HepG2 (cell line): Measurements from ENCODE around the gene ORMDL3. TPM values are rescaled to one million over a fixed set of nuclear protein-coding genes. Genes with fewer than 3 reads are reported as not detected.

Experiments used
- EED ChIP-seq: sonication (generic); formaldehyde crosslinking; IDR thresholded peaks from 2 replicates; pipeline ENCODE4 v1.5.0; 2020; ENCODE audit warnings: mild to moderate bottlenecking, missing genetic modification reagents
- FIP1L1 ChIP-seq: fragments of 200-400 bp; formaldehyde crosslinking; IDR thresholded peaks from 2 replicates; pipeline ENCODE4 v1.6.1; 2018; ENCODE audit warnings: low read depth, mild to moderate bottlenecking, low read length, moderate library complexity, borderline replicate concordance; ENCODE audit not compliant: insufficient read depth
- FLYWCH1 ChIP-seq: sonication (generic); formaldehyde crosslinking; IDR thresholded peaks from 2 replicates; pipeline ENCODE4 v1.8.1; 2023; ENCODE audit warnings: mild to moderate bottlenecking, missing genetic modification reagents
- IKZF5 ChIP-seq: IDR thresholded peaks from 2 replicates; pipeline ENCODE4 v1.6.1; 2018; ENCODE audit warnings: missing genetic modification reagents, mild to moderate bottlenecking, missing compliant biosample characterization
- NAIF1 ChIP-seq: sonication (generic); formaldehyde crosslinking; IDR thresholded peaks from 2 replicates; pipeline ENCODE4 v1.5.0; 2020; ENCODE audit warnings: mild to moderate bottlenecking, missing genetic modification reagents, borderline replicate concordance
- NR2F2 ChIP-seq: IDR thresholded peaks from 2 replicates; pipeline ENCODE4 v1.6.1; 2012; ENCODE audit warnings: low read depth, inconsistent platforms, borderline replicate concordance
- NR3C1 ChIP-seq: sonication (generic); formaldehyde crosslinking; IDR thresholded peaks from 2 replicates; pipeline ENCODE4 v1.4.0; 2020; ENCODE audit warnings: missing genetic modification reagents
- PHF20 ChIP-seq: sonication (generic); formaldehyde crosslinking; IDR thresholded peaks from 2 replicates; pipeline ENCODE4 v1.5.0; 2020; ENCODE audit warnings: mild to moderate bottlenecking, missing genetic modification reagents
- SOX13 ChIP-seq, 3 experiments: fragments of 450-650 bp in 1 of 3; sonication (generic) in 1 of 3; formaldehyde crosslinking in 1 of 3; IDR thresholded peaks in 2 of 3; conservative IDR thresholded peaks in 1 of 3; 2 replicates each; pipeline versions ENCODE4 v1.5.0 to v1.6.1; 2016 to 2020; ENCODE audit warnings: antibody characterized with exemption in 1 of 3, mild to moderate bottlenecking in 1 of 3, missing compliant biosample characterization in 1 of 3, missing genetic modification reagents in 1 of 3, moderate library complexity in 1 of 3
- SP1 ChIP-seq, 2 experiments: fragments of 450-650 bp in 1 of 2; sonication (generic) in 1 of 2; formaldehyde crosslinking in 1 of 2; IDR thresholded peaks; 2 replicates each; pipeline versions ENCODE4 v1.4.0 to v1.6.1; 2016 to 2020; ENCODE audit warnings: missing genetic modification reagents in 1 of 2
- TBP ChIP-seq: sonication (generic); formaldehyde crosslinking; IDR thresholded peaks from 2 replicates; pipeline ENCODE4 v1.5.0; 2020; ENCODE audit warnings: missing genetic modification reagents
- THAP7 ChIP-seq: sonication (generic); formaldehyde crosslinking; IDR thresholded peaks from 2 replicates; pipeline ENCODE4 v1.8.1; 2023; ENCODE audit warnings: mild to moderate bottlenecking, missing genetic modification reagents
- YY1 ChIP-seq: IDR thresholded peaks from 2 replicates; pipeline ENCODE4 v1.6.1; 2011; ENCODE audit warnings: low read length, low read depth, moderate library complexity, mild to moderate bottlenecking; ENCODE audit not compliant: insufficient read depth, insufficient replicate concordance
- ZMAT3 ChIP-seq: sonication (generic); formaldehyde crosslinking; conservative IDR thresholded peaks from 2 replicates; pipeline ENCODE4 v1.7.0; 2021; ENCODE audit warnings: missing genetic modification reagents
- ZNF234 ChIP-seq: sonication (generic); formaldehyde crosslinking; conservative IDR thresholded peaks from 2 replicates; pipeline ENCODE4 v1.5.1; 2020; ENCODE audit warnings: mild to moderate bottlenecking, missing genetic modification reagents
- ZNF235 ChIP-seq: sonication (generic); formaldehyde crosslinking; IDR thresholded peaks from 2 replicates; pipeline ENCODE4 v1.8.1; 2023; ENCODE audit warnings: mild to moderate bottlenecking, missing genetic modification reagents, borderline replicate concordance
- ZNF496 ChIP-seq: sonication (generic); formaldehyde crosslinking; IDR thresholded peaks from 2 replicates; pipeline ENCODE4 v1.8.1; 2023; ENCODE audit warnings: mild to moderate bottlenecking, moderate library complexity, missing genetic modification reagents; ENCODE audit not compliant: insufficient replicate concordance
- ZNF547 ChIP-seq: sonication (generic); formaldehyde crosslinking; IDR thresholded peaks from 2 replicates; pipeline ENCODE4 v1.5.1; 2020; ENCODE audit warnings: mild to moderate bottlenecking, missing genetic modification reagents
- ZNF557 ChIP-seq: sonication (generic); formaldehyde crosslinking; IDR thresholded peaks from 2 replicates; pipeline ENCODE4 v1.4.0; 2020; ENCODE audit warnings: missing genetic modification reagents
- polyA plus RNA-seq, 8 experiments: library from polyadenylated mRNA; depleted of rRNA in 3 of 8; stranded (reverse) in 7 of 8; unstranded in 1 of 8; fragments of >200 nt; fragmentation: Illumina TruSeq in 4 of 8; extraction: Trizol in 4 of 8; gene quantifications; 2 replicates each; pipeline versions ENCODE4 v1.2.1 to v1.2.3, GENCODE V29; 2011 to 2016; ENCODE audit warnings: low read depth in 4 of 8, missing spikeins in 1 of 8, mixed read lengths in 1 of 8; ENCODE audit not compliant: insufficient read depth in 1 of 8
- total RNA-seq, 5 experiments: library from RNA; depleted of rRNA; stranded (reverse); fragments of >200 nt; fragmentation: Illumina TruSeq; extraction: Trizol; gene quantifications; 2 replicates each; pipeline ENCODE4 v1.2.3, GENCODE V29; 2016; ENCODE audit warnings: low read depth in 1 of 5
- TF ChIP-seq, protein P1 (sequence below): sonication (generic); formaldehyde crosslinking; conservative IDR thresholded peaks from 2 replicates; pipeline ENCODE4 v1.5.0; 2020; ENCODE audit warnings: missing genetic modification reagents
- TF ChIP-seq, protein P2 (sequence below): sonication (generic); formaldehyde crosslinking; IDR thresholded peaks from 2 replicates; pipeline ENCODE4 v1.4.0; 2020; ENCODE audit warnings: missing genetic modification reagents

The ORMDL3 gene
- total and polyA plus RNA-seq, 2 of the 13 experiments (the other 11 are each of a cell fraction or from before 2014, with no cell fraction given): 181 to 384 TPM

DNA sequence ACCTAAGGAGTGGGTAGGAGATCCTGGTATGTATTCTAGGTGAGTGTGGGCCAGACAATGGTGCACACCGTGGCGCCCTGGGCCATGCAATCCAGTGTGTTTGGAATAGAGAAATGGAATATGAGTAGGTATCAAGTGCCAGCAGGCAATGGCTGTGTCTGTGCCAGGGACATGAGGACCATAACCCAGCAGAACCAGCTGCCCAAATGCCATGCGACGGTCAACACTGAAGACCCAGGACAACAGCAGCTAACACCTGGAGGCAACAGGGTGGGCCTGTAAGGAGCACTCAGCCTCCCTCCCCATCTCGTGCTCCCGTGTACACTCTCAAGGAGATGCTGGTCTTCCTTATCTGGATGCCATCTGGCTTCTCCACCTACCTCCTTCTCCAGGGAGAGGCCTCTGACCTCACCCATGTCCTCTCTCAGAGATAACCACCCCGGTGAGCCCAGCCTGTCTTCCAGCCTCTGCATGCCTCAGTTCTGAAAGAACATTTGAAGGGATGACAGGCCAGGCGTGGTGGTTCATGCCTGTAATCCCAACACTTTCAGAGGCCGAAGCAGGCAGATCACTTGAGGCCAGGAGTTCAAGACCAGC, 8.2 kb downstream of the ORMDL3 start (continued):
- no peak for TF ChIP-seq THAP7 (CRISPR knock-in tag)
- TF ChIP-seq ZMAT3: no peak
- TF ChIP-seq NR3C1 (CRISPR knock-in tag): no peak
- TF ChIP-seq, protein P1, sequence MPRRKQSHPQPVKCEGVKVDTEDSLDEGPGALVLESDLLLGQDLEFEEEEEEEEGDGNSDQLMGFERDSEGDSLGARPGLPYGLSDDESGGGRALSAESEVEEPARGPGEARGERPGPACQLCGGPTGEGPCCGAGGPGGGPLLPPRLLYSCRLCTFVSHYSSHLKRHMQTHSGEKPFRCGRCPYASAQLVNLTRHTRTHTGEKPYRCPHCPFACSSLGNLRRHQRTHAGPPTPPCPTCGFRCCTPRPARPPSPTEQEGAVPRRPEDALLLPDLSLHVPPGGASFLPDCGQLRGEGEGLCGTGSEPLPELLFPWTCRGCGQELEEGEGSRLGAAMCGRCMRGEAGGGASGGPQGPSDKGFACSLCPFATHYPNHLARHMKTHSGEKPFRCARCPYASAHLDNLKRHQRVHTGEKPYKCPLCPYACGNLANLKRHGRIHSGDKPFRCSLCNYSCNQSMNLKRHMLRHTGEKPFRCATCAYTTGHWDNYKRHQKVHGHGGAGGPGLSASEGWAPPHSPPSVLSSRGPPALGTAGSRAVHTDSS (CRISPR knock-in tag): no peak
- no peak for TF ChIP-seq ZNF496
- TF ChIP-seq IKZF5 (CRISPR knock-in tag): 0 out of 2 replicates have a peak, but pooled peaks have one; percentile 6
- TF ChIP-seq TBP (CRISPR knock-in tag): no peak
- no peak for TF ChIP-seq ZNF557 (CRISPR knock-in tag)
- TF ChIP-seq ZNF235 (CRISPR knock-in tag): no peak
- TF ChIP-seq NAIF1 (CRISPR knock-in tag): no peak
- TF ChIP-seq, protein P2, sequence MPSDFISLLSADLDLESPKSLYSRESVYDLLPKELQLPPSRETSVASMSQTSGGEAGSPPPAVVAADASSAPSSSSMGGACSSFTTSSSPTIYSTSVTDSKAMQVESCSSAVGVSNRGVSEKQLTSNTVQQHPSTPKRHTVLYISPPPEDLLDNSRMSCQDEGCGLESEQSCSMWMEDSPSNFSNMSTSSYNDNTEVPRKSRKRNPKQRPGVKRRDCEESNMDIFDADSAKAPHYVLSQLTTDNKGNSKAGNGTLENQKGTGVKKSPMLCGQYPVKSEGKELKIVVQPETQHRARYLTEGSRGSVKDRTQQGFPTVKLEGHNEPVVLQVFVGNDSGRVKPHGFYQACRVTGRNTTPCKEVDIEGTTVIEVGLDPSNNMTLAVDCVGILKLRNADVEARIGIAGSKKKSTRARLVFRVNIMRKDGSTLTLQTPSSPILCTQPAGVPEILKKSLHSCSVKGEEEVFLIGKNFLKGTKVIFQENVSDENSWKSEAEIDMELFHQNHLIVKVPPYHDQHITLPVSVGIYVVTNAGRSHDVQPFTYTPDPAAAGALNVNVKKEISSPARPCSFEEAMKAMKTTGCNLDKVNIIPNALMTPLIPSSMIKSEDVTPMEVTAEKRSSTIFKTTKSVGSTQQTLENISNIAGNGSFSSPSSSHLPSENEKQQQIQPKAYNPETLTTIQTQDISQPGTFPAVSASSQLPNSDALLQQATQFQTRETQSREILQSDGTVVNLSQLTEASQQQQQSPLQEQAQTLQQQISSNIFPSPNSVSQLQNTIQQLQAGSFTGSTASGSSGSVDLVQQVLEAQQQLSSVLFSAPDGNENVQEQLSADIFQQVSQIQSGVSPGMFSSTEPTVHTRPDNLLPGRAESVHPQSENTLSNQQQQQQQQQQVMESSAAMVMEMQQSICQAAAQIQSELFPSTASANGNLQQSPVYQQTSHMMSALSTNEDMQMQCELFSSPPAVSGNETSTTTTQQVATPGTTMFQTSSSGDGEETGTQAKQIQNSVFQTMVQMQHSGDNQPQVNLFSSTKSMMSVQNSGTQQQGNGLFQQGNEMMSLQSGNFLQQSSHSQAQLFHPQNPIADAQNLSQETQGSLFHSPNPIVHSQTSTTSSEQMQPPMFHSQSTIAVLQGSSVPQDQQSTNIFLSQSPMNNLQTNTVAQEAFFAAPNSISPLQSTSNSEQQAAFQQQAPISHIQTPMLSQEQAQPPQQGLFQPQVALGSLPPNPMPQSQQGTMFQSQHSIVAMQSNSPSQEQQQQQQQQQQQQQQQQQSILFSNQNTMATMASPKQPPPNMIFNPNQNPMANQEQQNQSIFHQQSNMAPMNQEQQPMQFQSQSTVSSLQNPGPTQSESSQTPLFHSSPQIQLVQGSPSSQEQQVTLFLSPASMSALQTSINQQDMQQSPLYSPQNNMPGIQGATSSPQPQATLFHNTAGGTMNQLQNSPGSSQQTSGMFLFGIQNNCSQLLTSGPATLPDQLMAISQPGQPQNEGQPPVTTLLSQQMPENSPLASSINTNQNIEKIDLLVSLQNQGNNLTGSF (CRISPR knock-in tag): no peak
- TF ChIP-seq PHF20 (CRISPR knock-in tag): no peak
- TF ChIP-seq SP1 (IDR thresholded peaks at IDR 0.05): no peak
- peak; percentile 17; the same call in 1 of the 2 replicates for TF ChIP-seq SP1 (CRISPR knock-in tag; IDR thresholded peaks at IDR 0.05)
- no peak for TF ChIP-seq ZNF234 (CRISPR knock-in tag)
- TF ChIP-seq ZNF547 (CRISPR knock-in tag): no peak
- peak; percentile 41; the same call in 1 of the 2 replicates for TF ChIP-seq EED (CRISPR knock-in tag)
- TF ChIP-seq NR2F2: no peak
- TF ChIP-seq FIP1L1: no peak
- TF ChIP-seq YY1: no peak
- TF ChIP-seq FLYWCH1 (CRISPR knock-in tag): no peak
- no peak for TF ChIP-seq SOX13 (IDR thresholded peaks at IDR 0.05)
- no peak for TF ChIP-seq SOX13 (CRISPR knock-in tag; conservative IDR thresholded peaks at IDR 0.05 in 1 of 2, IDR thresholded peaks at IDR 0.05 in 1 of 2)
